NCI-H345 treated with DMSO at 0.1 percent for 48 hours (cell line): ENCODE measurements around the gene CD68.

ENCODE experiments used
- DNase-seq: peaks from one replicate; lab custom pipeline; 2025; ENCODE audit not compliant: unreplicated experiment; lab: John Stamatoyannopoulos, UW

The CD68 gene, protein sequence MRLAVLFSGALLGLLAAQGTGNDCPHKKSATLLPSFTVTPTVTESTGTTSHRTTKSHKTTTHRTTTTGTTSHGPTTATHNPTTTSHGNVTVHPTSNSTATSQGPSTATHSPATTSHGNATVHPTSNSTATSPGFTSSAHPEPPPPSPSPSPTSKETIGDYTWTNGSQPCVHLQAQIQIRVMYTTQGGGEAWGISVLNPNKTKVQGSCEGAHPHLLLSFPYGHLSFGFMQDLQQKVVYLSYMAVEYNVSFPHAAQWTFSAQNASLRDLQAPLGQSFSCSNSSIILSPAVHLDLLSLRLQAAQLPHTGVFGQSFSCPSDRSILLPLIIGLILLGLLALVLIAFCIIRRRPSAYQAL

DNA sequence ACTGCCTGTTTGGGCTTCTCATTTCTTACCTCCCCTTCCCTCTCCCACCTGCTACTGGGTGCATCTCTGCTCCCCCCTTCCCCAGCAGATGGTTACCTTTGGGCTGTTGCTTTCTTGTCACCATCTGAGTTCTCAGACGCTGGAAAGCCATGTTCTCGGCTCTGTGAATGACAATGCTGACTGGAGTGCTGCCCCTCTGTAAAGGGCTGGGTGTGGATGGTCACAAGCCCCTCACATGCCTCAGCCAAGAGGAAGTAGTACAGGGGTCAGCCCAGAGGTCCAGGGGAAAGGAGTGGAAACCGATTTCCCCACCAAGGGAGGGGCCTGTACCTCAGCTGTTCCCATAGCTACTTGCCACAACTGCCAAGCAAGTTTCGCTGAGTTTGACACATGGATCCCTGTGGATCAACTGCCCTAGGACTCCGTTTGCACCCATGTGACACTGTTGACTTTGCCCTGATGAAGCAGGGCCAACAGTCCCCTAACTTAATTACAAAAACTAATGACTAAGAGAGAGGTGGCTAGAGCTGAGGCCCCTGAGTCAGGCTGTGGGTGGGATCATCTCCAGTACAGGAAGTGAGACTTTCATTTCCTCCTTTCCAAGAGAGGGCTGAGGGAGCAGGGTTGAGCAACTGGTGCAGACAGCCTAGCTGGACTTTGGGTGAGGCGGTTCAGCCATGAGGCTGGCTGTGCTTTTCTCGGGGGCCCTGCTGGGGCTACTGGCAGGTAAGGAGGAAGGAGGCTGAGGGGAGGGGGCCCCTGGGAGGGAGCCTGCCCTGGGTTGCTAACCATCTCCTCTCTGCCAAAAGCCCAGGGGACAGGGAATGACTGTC, at the start of gene CD68:
Gene CD68, plus strand, starts transcription at position 638 of the 833 bp plus-strand sequence. Its CDS starts 40 bp downstream, at position 678.
- DNase-seq: no peak

DNA sequence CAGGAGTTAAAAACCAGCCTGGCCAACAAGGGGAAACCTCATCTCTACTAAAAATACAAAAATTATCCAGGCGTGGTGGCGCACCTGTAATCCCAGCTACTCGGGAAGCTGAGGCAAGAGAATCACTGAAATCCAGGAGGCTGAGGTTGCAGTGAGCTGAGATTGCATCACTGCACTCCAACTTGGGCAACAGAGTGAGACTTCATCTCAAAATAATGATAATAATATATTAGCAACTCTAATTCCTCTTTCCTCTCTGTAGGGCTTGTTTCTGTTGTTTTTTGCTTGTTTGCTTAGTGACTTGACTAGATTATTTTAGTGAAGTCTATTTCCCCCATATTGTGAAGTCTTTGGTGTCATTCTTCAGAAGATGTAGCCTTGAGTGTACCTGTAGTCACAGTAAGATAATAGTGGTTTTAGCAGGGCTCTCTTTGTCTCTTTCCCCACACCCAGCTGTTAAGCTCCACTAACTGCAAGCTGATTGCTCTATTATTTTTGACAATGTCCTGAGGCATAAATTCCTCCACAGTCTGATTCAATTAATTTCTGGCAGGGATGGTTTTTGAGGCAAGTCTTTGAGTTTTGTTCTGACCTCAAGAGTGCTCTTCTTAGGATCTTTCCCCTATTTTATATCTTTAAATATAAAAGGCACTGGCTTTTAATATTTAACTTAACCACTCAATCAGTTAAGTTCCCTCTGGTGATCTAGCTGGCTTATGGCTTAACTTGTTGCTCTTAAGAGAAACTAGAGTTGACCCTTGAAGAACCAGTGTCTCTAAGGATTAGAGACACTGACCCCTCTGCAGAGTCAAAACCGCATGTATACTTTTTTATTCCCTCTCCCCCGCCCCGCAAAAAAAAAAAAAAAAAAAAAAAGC, 49.2 kb upstream of the CD68 start:
- DNase-seq: no peak

DNA sequence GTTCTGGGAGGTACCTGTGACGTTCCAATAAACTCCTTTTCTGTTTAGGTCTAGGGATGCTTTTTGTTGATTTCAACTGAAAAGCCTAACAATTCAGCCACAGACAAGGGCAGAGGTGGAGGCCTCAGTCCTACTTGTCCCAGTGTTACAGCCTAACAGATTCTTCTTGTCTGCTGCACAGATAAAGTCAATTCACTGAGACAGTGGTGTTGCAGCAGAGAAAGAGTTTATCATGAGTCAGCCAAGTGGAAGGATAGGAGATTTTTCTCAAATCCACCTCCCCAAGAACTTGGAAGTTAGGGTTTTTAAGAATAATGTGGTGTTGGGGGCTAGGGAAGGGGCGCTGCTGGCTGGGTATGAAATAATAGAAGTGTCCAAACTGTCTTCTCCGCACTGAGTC, 41.4 kb upstream of the CD68 start:
- DNase-seq: no peak

DNA sequence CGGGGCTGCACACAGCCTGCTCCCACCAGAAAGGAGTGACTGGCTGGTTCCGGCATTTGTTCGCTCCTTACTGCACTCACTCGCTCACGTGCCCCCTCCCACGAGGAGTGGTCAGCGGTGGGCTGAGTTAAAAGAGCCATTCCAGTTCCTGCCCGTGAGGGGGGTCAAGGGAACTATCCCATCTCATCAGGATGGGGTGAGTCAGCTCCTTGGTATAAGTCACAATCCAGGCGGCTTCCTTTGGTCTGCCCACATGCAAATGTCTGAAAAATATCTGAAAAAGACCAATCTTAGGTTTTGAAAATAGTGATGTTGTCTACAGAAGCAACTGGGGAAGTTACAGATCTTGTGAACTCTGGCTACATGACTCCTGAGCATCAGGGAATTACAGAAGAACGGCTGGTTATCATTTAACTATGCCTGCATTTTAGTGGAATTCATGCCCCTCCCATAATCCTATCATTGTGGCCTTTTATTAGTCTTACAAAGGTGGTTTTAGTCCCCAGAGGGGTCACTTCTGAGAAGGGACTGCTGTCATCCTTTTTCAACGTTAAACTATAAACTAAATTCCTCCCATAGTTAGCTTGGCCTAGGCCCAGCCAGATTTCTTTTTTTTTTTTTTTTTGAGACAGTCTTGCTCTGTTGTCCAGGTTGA, 40.4 kb upstream of the CD68 start:
- no peak for DNase-seq

DNA sequence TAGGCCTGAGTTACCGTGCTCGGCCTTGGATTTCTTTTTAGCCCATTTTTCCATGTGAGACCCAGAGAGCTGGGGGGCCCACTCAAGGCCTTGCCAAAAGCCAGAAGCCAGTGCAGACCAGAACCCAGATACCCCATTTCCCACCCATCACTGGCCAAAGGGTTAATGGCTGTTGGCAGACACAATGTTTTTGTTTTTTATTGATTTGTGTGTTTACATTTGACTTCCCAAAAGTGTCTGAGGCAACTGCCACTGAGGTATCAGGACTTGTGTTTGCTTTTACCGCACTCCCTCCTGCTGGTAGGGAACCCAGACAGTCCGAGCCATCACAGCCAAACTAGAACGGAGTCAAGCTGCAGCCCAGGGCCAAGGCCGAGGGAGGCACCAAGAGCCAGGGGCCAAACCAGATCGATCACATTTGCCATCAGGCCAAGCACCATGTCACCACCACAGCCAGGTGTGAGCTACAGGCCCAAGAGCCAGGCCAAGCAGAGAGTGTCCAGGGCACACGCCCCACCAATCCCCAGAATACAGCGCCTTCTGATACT, 38.3 kb upstream of the CD68 start:
- DNase-seq: no peak

DNA sequence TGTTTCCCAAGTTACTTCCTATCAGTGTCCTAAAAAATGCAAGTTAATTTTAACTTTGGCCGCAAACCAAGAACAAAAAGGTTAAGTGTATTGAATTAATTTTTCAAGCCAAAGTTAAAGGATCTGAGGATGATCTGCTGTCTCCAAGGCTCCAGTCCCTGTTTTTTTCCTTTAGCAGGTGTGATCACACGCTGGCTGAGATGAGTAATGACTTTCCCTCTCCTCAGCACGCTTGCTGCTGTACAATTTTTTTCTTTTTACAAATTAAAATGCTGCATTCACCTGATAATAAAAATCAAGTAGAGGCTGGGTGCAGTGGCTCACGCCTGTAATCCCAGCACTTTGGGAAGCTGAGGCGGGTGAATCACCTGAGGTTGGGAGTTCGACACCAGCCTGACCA, 34.5 kb upstream of the CD68 start:
- DNase-seq: no peak

DNA sequence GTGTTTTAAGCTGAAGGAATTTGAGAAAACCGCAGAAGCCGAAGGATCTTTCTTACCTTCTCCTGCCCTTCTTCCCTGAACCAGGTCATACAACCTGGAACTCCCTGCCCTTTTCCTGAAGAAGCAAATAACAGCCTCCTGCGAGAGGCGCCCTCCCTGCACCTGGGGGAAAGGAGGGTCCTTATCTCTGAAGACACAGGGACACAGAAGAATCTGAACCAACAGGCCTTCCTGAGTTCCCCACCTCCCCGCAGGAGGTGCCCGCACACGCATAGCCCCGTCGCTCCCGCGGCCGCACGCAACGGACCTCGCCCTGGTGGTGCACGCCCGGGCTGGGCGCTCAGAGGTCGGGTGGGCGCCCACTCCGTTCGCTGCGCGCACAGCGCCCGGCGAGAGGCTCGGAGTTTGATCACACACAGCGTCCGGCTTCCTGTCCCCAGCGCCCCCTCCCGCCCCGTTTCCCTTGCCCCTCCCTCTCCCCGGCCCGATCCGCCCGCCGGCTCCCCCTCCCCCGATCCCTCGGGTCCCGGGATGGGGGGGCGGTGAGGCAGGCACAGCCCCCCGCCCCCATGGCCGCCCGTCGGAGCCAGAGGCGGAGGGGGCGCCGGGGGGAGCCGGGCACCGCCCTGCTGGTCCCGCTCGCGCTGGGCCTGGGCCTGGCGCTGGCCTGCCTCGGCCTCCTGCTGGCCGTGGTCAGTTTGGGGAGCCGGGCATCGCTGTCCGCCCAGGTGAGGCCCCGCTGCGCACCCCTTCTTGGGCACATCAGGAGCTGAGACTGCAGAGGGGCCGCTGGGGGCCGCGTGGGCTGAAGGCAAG, 30.6 kb upstream of the CD68 start, which contains the start of gene TNFSF12:
Gene TNFSF12, plus strand, starts transcription at position 474 of the 816 bp plus-strand sequence. Its CDS starts 96 bp downstream, at position 570.
- no peak for DNase-seq

DNA sequence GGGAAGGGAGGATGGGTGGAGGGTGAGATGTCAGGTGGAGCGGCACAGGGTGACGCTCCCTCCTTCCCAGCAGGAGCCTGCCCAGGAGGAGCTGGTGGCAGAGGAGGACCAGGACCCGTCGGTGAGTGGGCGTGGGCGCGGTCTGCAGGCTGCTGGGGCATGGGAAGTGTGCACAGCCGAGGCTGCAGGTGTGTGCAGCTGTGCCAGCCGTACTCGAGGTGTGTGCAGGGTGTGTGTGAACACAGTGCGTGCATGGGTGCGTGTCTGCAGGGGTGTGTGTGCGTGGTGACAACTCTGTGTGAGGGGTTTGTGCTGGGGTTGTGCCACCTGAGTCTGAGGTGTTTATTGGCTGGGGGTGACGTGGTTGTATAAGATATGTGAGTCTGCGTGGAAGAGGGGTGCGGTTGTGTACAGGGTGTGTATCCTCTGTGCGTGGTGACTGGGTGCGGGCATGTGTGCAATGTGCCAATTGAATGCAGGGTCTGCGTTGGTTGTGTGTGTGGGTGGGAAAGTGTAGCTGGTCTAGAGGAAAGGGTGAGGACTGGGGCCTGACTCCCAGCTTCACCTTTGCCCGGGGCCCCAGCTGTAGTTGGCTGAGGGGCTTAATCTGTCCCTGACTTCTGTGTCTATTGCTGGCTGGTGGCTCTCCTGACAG, 29.9 kb upstream of the CD68 start:
- no peak for DNase-seq

DNA sequence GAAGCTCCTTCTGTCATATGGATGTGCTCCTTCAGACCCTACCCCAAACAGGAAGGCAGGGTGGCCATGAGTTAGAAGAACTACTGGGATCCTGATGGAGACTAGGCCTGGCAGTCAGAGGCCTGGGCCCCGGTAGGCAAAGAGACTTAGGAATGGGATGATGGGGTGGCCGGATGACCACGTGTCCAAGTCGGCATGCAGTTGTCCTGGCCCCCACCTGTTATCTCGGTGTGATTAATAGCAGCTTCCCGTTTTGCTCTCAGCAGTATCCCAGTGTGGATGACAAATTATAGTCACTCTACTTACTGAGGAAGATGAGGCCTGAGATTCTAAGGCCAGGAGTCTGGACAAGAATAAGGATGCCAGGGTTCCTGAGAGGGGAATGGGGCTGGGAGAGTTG, 29.1 kb upstream of the CD68 start:
- DNase-seq: no peak

DNA sequence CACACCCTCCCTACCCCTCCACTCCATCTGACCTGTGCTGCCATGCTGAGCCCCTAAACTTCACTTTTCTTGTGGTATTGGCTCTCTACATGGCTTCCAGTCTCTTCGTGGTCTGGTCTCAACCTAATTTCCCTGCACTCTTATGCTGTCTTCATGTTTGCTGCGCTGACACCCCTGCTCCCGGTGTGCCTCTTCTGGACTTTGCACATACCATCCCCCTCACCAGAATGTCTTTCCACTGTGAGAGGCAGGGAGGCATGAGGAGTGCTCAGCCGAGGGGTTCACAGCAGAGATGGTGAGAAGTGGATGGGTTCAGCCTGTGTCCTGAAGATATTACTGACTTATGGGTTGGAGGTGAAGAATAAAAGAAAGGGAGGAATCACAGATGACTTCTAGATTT, 28.0 kb upstream of the CD68 start:
- DNase-seq: no peak

DNA sequence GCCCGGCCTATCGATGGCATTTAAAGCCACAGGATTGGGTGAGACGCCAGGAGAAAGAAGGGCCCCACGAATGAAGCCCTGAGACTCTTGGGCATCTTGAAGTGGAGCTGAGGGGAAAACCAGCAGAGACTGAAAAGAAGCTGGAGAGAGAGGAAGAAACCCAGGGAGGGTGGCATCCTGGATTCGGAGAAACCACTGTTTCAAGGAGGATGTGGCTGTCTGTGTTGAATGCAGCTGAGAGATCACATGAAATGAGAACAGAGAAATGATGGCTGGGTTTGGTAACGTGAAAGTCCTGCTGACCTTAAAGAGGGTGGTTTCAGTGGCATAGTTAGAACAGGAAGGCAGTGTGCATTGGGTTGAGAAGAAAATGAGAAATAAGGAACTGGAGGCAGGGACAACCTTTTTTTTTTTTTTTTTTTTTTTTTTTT, 26.8 kb upstream of the CD68 start:
- DNase-seq: no peak

DNA sequence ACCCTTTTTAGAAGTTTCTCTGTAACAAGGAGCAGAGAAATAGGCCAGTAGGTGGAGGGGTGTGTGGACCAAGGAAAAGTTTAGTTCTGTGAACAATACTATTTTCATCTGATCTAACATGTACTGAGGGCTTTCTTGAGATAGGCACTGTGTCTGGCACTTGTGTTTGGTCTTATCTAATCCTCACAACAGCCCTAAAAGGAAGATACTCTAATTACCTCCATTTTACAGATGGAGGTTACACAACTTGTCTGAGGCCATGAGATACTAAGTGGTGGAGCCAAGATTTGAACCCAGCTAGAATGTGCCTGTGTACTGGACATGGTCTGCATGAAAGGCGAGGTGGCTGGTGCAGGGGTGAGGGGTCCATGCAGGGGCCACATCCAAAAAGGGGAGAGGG, 26.1 kb upstream of the CD68 start:
- DNase-seq: no peak

DNA sequence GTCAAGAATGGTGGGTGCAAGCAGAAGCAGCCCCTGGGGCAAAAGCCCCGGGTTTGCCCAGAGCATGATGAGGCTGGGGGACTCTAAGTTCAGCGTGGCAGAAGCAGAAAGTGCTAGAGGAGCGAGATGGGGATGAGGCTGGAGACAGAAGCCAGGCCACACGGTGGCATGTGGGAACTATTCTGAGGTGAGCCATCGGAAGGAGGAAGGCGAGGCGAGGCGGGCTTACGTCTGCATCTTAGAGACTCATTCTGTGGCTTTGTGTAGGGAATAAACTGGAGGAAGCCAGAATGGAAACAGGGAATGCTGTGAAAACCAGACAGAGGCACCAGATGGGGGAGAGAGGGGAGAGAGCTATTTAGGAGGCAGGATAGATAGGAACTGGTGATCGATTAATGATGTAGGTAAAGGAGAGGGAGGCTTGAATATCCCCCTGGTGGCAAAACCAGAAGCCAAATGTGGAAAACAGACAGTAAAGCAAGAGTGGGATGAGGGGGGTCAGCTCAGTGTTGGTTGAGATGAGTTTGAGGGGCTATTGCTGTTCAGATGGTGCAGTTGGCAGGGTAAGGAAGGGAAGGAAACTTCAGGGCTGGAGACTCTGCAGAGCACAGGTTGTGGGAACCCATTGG, 24.0 kb upstream of the CD68 start:
- no peak for DNase-seq

DNA sequence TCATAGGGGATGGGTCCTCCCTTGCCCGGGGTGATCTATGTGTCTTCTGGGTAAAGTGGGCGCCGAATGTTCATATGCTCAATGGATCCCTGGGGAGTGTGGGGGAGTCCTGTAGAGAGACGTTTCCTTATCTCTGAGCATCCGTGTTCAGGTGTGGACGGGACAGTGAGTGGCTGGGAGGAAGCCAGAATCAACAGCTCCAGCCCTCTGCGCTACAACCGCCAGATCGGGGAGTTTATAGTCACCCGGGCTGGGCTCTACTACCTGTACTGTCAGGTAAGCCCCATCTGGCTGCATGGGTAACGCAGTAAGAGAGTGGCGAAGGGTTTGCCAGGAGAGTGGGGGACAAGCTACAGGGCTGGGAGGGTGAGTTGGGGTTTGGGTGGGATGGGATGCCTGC, 22.8 kb upstream of the CD68 start:
- DNase-seq: no peak

DNA sequence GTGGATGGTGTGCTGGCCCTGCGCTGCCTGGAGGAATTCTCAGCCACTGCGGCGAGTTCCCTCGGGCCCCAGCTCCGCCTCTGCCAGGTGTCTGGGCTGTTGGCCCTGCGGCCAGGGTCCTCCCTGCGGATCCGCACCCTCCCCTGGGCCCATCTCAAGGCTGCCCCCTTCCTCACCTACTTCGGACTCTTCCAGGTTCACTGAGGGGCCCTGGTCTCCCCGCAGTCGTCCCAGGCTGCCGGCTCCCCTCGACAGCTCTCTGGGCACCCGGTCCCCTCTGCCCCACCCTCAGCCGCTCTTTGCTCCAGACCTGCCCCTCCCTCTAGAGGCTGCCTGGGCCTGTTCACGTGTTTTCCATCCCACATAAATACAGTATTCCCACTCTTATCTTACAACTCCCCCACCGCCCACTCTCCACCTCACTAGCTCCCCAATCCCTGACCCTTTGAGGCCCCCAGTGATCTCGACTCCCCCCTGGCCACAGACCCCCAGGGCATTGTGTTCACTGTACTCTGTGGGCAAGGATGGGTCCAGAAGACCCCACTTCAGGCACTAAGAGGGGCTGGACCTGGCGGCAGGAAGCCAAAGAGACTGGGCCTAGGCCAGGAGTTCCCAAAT, 22.2 kb upstream of the CD68 start:
- DNase-seq: no peak

DNA sequence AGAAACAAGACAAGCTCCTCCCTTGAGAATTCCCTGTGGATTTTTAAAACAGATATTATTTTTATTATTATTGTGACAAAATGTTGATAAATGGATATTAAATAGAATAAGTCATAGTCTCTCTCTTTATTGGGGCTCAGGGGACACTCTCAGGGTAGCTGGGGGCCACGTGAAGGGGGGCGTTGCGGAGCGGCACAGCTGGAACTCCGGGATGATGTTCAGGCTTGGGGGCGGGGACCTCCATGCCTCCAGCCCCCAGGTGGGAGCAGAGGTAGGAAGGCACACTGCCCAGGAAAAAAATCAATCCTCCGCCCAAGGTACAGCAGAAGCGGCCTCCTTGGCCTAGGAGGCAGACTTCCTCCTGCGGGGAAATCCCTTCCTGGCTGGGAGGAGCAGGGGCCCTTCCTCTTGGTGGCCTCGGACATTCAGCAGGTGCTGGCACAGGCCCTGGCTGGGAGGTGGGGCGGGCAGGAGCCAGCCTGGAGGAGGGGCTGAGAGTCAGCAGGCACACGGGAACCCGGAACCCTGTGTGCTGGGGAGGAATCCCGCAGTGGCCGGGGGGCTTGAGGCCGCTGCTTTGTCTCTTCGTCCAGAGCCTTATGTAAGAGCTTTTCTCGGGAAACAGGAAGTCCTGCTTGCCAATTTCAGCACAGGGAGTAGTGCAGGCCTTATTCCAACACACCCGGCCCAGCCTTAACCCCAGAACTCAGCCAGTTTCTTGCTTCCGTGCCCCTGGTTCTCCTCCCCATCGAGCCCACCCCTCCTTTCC, 21.5 kb upstream of the CD68 start:
- DNase-seq: no peak

DNA sequence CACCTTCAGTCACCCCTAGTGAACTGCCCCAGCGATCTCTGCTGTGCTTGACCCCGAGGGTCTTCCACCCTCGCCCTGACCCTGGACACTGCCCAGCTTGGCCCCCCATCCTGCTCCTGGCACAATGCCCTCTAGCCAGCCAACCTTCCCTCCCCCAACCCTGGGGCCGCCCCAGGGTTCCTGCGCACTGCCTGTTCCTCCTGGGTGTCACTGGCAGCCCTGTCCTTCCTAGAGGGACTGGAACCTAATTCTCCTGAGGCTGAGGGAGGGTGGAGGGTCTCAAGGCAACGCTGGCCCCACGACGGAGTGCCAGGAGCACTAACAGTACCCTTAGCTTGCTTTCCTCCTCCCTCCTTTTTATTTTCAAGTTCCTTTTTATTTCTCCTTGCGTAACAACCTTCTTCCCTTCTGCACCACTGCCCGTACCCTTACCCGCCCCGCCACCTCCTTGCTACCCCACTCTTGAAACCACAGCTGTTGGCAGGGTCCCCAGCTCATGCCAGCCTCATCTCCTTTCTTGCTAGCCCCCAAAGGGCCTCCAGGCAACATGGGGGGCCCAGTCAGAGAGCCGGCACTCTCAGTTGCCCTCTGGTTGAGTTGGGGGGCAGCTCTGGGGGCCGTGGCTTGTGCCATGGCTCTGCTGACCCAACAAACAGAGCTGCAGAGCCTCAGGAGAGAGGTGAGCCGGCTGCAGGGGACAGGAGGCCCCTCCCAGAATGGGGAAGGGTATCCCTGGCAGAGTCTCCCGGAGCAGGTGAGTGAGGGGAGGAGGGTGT, 20.7 kb upstream of the CD68 start, which contains the start of gene TNFSF13:
Gene TNFSF13, plus strand, starts transcription at position 207 of the 776 bp plus-strand sequence. Its CDS starts 290 bp downstream, at position 497.
- no peak for DNase-seq
